Epithelial cell of proximal tubule (primary cell): ENCODE data around the gene GALNTL6. TPM values are rescaled to one million over a fixed set of nuclear protein-coding genes. Genes with fewer than 3 reads are reported as not detected.

Experiments
- DNase-seq: peaks from one replicate; pipeline ENCODE4 v3.0.0-alpha.2; 2011; ENCODE audit warnings: low read depth
- H3K4me3 ChIP-seq: 2 replicates; pipeline ENCODE4 v1.5.1; 2011; ENCODE audit warnings: low read depth, mild to moderate bottlenecking, low read length
- total RNA-seq: library from RNA; depleted of rRNA; stranded (reverse); fragments of >200 nt; gene quantifications from 2 replicates; pipeline ENCODE4 v1.2.3, GENCODE V29; 2015
- TF ChIP-seq, protein P1 (sequence below): conservative IDR thresholded peaks from 2 replicates; pipeline ENCODE4 v1.5.1; 2012; ENCODE audit warnings: low read depth, mild to moderate bottlenecking, low read length

Gene GALNTL6
- total RNA-seq, 1 donor from 2014 or later, result not detected

DNA sequence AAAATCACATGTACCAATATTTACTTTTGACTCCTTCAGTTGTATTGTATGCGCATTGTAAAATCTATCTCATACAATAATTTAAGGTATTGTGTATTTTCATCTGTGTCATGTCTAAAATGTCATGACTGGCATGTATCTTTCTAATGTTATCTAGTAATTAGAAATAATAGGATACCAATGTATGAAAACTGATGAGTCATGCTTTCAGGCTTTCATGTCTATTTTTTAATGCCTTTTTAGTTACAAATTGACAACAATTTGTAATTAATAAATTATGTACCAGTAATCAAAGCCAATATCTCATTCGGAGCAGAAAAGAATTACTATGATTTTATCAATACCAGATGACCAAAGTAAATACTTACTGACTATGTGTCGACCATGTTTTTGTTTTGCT lies 107.7 kb downstream of the GALNTL6 start:
- no peak overlapping the region for H3K4me3 ChIP-seq
- TF ChIP-seq, protein P1, sequence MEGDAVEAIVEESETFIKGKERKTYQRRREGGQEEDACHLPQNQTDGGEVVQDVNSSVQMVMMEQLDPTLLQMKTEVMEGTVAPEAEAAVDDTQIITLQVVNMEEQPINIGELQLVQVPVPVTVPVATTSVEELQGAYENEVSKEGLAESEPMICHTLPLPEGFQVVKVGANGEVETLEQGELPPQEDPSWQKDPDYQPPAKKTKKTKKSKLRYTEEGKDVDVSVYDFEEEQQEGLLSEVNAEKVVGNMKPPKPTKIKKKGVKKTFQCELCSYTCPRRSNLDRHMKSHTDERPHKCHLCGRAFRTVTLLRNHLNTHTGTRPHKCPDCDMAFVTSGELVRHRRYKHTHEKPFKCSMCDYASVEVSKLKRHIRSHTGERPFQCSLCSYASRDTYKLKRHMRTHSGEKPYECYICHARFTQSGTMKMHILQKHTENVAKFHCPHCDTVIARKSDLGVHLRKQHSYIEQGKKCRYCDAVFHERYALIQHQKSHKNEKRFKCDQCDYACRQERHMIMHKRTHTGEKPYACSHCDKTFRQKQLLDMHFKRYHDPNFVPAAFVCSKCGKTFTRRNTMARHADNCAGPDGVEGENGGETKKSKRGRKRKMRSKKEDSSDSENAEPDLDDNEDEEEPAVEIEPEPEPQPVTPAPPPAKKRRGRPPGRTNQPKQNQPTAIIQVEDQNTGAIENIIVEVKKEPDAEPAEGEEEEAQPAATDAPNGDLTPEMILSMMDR, result no peak
- DNase-seq, result no peak

- no peak for DNase-seq
- H3K4me3 ChIP-seq, result no peak overlapping the region
- TF ChIP-seq, protein P1, result no peak
Observed at GRCh38 chr4:171924746-171925376, 111.7 kb downstream of the GALNTL6 start.

- H3K4me3 ChIP-seq, result no peak overlapping the region
- no peak for DNase-seq
- TF ChIP-seq, protein P1, result no peak
Observed at GRCh38 chr4:171928336-171928735, 115.1 kb downstream of the GALNTL6 start.

DNA sequence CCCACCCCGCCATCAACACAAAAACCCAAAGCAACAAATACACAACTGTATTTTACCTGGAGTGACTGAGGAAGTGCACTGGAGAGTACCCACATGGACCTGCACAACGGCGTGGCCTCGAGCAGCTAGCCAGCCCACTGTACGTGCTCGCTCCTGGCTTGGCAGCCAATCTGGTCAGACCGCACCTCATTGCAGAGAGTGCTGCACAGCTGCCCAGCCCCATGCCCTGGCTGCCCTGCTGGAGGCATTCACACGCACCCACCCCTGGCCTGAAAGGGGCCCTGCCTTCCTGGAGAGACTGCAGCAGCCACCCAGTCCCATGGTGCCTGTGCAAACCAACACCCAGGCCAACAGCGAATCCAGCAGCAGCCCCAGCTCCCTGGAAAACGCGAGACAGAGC lies 116.3 kb downstream of the GALNTL6 start:
- H3K4me3 ChIP-seq, result no peak overlapping the region
- TF ChIP-seq, protein P1, result no peak
- DNase-seq, result no peak

GRCh38 chr4:171929907-171930306 lies 116.7 kb downstream of the GALNTL6 start:
- no peak for DNase-seq
- TF ChIP-seq, protein P1, result no peak
- H3K4me3 ChIP-seq, result no peak overlapping the region

DNA sequence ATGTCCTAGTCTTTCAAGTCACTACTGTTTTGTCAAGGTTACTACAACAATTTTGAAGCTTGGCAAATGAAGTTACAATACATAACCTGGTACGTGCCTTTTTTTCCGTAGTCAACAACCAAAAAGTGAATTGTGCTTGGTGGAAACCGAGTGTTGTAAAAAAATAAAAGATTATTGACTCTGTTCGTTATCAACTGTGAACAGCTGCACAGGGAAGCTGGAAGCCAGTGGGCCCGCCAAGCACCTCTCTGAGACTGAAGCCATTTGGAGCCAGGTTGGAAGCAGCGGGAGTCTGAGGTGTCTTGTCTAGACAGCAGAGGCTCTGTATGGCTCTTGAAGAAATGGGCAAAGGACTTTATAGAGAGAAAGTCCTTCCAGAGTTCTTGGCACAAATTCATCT lies 119.0 kb downstream of the GALNTL6 start:
- no peak for DNase-seq
- no peak overlapping the region for H3K4me3 ChIP-seq
- TF ChIP-seq, protein P1, result no peak

DNA sequence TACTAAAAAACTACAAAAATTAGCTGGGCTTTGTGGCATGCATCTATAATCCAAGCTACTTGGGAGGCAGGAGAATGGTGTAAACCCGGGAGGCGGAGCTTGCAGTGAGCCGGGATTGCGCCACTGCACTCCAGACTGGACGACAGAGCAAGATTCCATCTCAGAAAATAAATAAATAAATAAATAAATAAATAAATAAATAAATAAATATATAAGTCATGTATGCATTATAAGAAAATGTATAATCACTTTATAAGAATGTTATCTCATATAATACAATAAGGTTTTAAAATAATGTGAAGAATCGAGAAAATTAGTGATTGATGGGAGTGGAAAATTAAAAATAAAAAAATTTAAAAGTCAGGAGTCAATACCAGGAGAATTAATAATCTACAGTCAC lies 127.5 kb downstream of the GALNTL6 start:
- no peak for DNase-seq
- no peak overlapping the region for H3K4me3 ChIP-seq
- TF ChIP-seq, protein P1, result no peak
